Activated CD8-positive, alpha-beta memory T cell treated with anti-CD3 and anti-CD28 coated beads, Interleukin-2, amount 50 U/mL, for 1 hour (primary cell): ENCODE measurements around the gene KCTD6.

Experiments used
- DNase-seq: peaks from one replicate; pipeline ENCODE4 v3.0.0-alpha.2; 2020; ENCODE audit errors: extremely low read depth

KCTD6 gene

GRCh38 chr3:58491506-58492402 lies at the start of gene KCTD6:
KCTD6 (plus strand) TSS chr3:58492096; CDS start chr3:58498756, 6,660 bp downstream.
- peak; percentile 44 for DNase-seq

GRCh38 chr3:58452176-58452575 lies 39.7 kb upstream of the KCTD6 start:
- no peak for DNase-seq

GRCh38 chr3:58459160-58459559 lies 32.7 kb upstream of the KCTD6 start:
- DNase-seq, result no peak

GRCh38 chr3:58462829-58463180 lies 29.1 kb upstream of the KCTD6 start:
- DNase-seq, result no peak

- DNase-seq, result peak; percentile 38
Observed at GRCh38 chr3:58463181-58463941, 28.5 kb upstream of the KCTD6 start.

- DNase-seq, result no peak
Observed at GRCh38 chr3:58463942-58464271, 28.0 kb upstream of the KCTD6 start.

- DNase-seq, result no peak
Observed at GRCh38 chr3:58464866-58465265, 27.0 kb upstream of the KCTD6 start.

GRCh38 chr3:58466899-58467563 lies 24.9 kb upstream of the KCTD6 start:
- no peak for DNase-seq

GRCh38 chr3:58469096-58469495 lies 22.8 kb upstream of the KCTD6 start:
- no peak for DNase-seq

GRCh38 chr3:58470363-58471024 lies 21.4 kb upstream of the KCTD6 start:
- no peak for DNase-seq

GRCh38 chr3:58471025-58471887 lies 20.6 kb upstream of the KCTD6 start:
- peak; percentile 16 for DNase-seq

- no peak for DNase-seq
Observed at GRCh38 chr3:58473275-58473674, 18.6 kb upstream of the KCTD6 start.

- DNase-seq, result no peak
Observed at GRCh38 chr3:58474348-58474911, 17.5 kb upstream of the KCTD6 start.

- no peak for DNase-seq
Observed at GRCh38 chr3:58474967-58475578, 16.8 kb upstream of the KCTD6 start.

GRCh38 chr3:58478781-58479180 lies 13.1 kb upstream of the KCTD6 start:
- DNase-seq, result no peak

GRCh38 chr3:58480309-58480708 lies 11.6 kb upstream of the KCTD6 start:
- DNase-seq, result no peak

GRCh38 chr3:58482917-58483636 lies 8.8 kb upstream of the KCTD6 start:
- DNase-seq, result no peak

- no peak for DNase-seq
Observed at GRCh38 chr3:58484045-58484721, 7.7 kb upstream of the KCTD6 start.

GRCh38 chr3:58484722-58485069 lies 7.2 kb upstream of the KCTD6 start:
- DNase-seq, result no peak
